HCT116 (cell line): ENCODE data around the gene ADRM1. TPM values are rescaled to one million over a fixed set of nuclear protein-coding genes. Genes with fewer than 3 reads are reported as not detected.
A peak's percentile ranks its signal among the peaks of the same experiment; 100 is the strongest.

Experiments used
- ATAC-seq: fragments of 200-7000 bp; cut with Tn5 transposase; 2 replicates; pipeline ENCODE4 v1.9.1; 2020; ENCODE audit warnings: mild to moderate bottlenecking, moderate library complexity
- BruUV-seq: library from RNA; stranded (reverse); fragments of 400-500 nt; replicated peaks from 2 replicates; lab custom pipeline; 2021; lab: Mats Ljungman, UMichigan
- CTCF ChIA-PET: fragments of 300-600 bp; sonication (Branson Sonifier 250); formaldehyde crosslinking; loops from one replicate; lab custom pipeline; 2021; ENCODE audit warnings: antibody characterized with exemption; lab: Charles Lee
- POLR2A ChIA-PET: fragments of 300-600, 350-600 bp; sonication (Branson Sonifier 250); formaldehyde crosslinking; loops from one replicate; lab custom pipeline; 2021; ENCODE audit warnings: antibody characterized with exemption; lab: Charles Lee
- RAD21 ChIA-PET, 2 experiments: fragments of 300-600 bp; sonication (Branson Sonifier 250); formaldehyde crosslinking; loops; one replicate each; lab custom pipeline; 2023; ENCODE audit warnings: low total read pairs in 2 of 2; ENCODE audit not compliant: uncharacterized antibody in 2 of 2, unreplicated experiment in 2 of 2, low non-redundant PET in 1 of 2; lab: Charles Lee
- DNase-seq: peaks from one replicate; pipeline ENCODE4 v3.0.0-alpha.2; 2010; ENCODE audit warnings: low read depth, low spot score
- H2AFZ ChIP-seq: fragments of 200-600 bp; shearing (Covaris generic), sonication (generic); 2 replicates; pipeline ENCODE4 v1.6.1; 2017; ENCODE audit warnings: low read depth, mixed run types, mixed read lengths, antibody characterized with exemption, low read length; ENCODE audit not compliant: poor library complexity, severe bottlenecking
- H3K27ac ChIP-seq: 2 replicates; pipeline ENCODE4 v1.5.1; 2012; ENCODE audit warnings: low read depth, low read length
- H3K27me3 ChIP-seq: fragments of 200-600 bp; sonication (generic); 2 replicates; pipeline ENCODE4 v1.6.1; 2016; ENCODE audit warnings: mixed run types, low read length, mixed read lengths; ENCODE audit not compliant: insufficient read depth
- H3K36me3 ChIP-seq, 2 experiments: fragments of 200-500 bp in 1 of 2; fragments of 200-600 bp in 1 of 2; sonication (Bioruptor generic) in 1 of 2; sonication (generic) in 1 of 2; 2 replicates each; pipeline versions ENCODE4 v1.5.1 to v1.6.1; 2014 to 2016; ENCODE audit warnings: low read length in 2 of 2, inconsistent platforms in 1 of 2, mixed read lengths in 1 of 2, mixed run types in 1 of 2; ENCODE audit not compliant: insufficient read depth in 2 of 2, control insufficient read depth in 1 of 2
- H3K4me1 ChIP-seq, 2 experiments: fragments of 200-600 bp in 1 of 2; sonication (generic) in 1 of 2; 2 replicates each; pipeline versions ENCODE4 v1.5.1 to v1.6.1; 2012 to 2017; ENCODE audit warnings: low read length in 2 of 2, inconsistent platforms in 1 of 2, mild to moderate bottlenecking in 1 of 2, mixed read lengths in 1 of 2, mixed run types in 1 of 2, moderate library complexity in 1 of 2; ENCODE audit not compliant: insufficient read depth in 2 of 2, control insufficient read depth in 1 of 2
- H3K4me2 ChIP-seq: fragments of 200-600 bp; sonication (generic); 2 replicates; pipeline ENCODE4 v1.6.1; 2017; ENCODE audit warnings: mixed run types, low read length, mixed read lengths
- H3K4me3 ChIP-seq, 2 experiments: fragments of 200-600 bp in 1 of 2; sonication (generic) in 1 of 2; replicated peaks in 1 of 2; 2 replicates each; pipeline ENCODE4 v1.5.1; 2011 to 2016; ENCODE audit warnings: low read length in 2 of 2, control low read depth in 1 of 2, low read depth in 1 of 2, mild to moderate bottlenecking in 1 of 2, mixed read lengths in 1 of 2, mixed run types in 1 of 2
- H3K79me2 ChIP-seq: fragments of 200-600 bp; sonication (generic); 2 replicates; pipeline ENCODE4 v1.6.1; 2017; ENCODE audit warnings: mild to moderate bottlenecking, mixed run types, low read length, moderate library complexity, mixed read lengths; ENCODE audit not compliant: insufficient read depth
- H3K9ac ChIP-seq: fragments of 200-600 bp; sonication (generic); 2 replicates; pipeline ENCODE4 v1.6.1; 2016; ENCODE audit warnings: low read length, mixed read lengths
- H3K9me2 ChIP-seq: fragments of 200-600 bp; sonication (generic), shearing (Covaris generic); 2 replicates; pipeline ENCODE4 v1.6.1; 2017; ENCODE audit warnings: mixed run types, mild to moderate bottlenecking, moderate library complexity; ENCODE audit not compliant: insufficient read depth
- H3K9me3 ChIP-seq, 2 experiments: fragments of 200-500 bp in 1 of 2; fragments of 200-600 bp in 1 of 2; sonication (Bioruptor generic) in 1 of 2; sonication (generic) in 1 of 2; 2 replicates each; pipeline ENCODE4 v1.6.1; 2014 to 2017; ENCODE audit warnings: low read length in 2 of 2, mixed read lengths in 2 of 2, inconsistent platforms in 1 of 2, low read depth in 1 of 2, mild to moderate bottlenecking in 1 of 2, mixed run types in 1 of 2, moderate library complexity in 1 of 2; ENCODE audit not compliant: control insufficient read depth in 1 of 2, insufficient read depth in 1 of 2
- H4K20me1 ChIP-seq: fragments of 200-600 bp; sonication (generic), shearing (Covaris generic); 2 replicates; pipeline ENCODE4 v1.6.1; 2017; ENCODE audit warnings: mixed run types, mild to moderate bottlenecking, moderate library complexity; ENCODE audit not compliant: insufficient read depth
- ATF3 ChIP-seq: IDR thresholded peaks from 2 replicates; pipeline ENCODE4 v1.6.1; 2012
- CBX3 ChIP-seq: IDR thresholded peaks from 2 replicates; pipeline ENCODE4 v1.6.1; 2012; ENCODE audit warnings: low read depth
- CTCF ChIP-seq, 3 experiments: fragments of 200-600 bp in 1 of 3; sonication (generic) in 1 of 3; IDR thresholded peaks in 2 of 3; conservative IDR thresholded peaks in 1 of 3; 2 replicates each; pipeline ENCODE4 v1.5.1; 2012 to 2017; ENCODE audit warnings: low read depth in 2 of 3, low read length in 2 of 3, antibody characterized with exemption in 1 of 3, borderline replicate concordance in 1 of 3, control low read depth in 1 of 3, mild to moderate bottlenecking in 1 of 3, mixed read lengths in 1 of 3, mixed run types in 1 of 3, moderate library complexity in 1 of 3; ENCODE audit not compliant: insufficient read depth in 1 of 3
- EGR1 ChIP-seq: IDR thresholded peaks from 2 replicates; pipeline ENCODE4 v1.6.1; 2012; ENCODE audit warnings: low read depth
- ELF1 ChIP-seq: IDR thresholded peaks from 2 replicates; pipeline ENCODE4 v1.6.1; 2012; ENCODE audit warnings: low read depth, borderline replicate concordance
- EZH2 ChIP-seq: fragments of 200-600 bp; sonication (generic); IDR thresholded peaks from 2 replicates; pipeline ENCODE4 v1.6.1; 2017; ENCODE audit warnings: antibody characterized with exemption, mixed run types
- EZH2phosphoT487 ChIP-seq: fragments of 200-600 bp; IDR thresholded peaks from 2 replicates; pipeline ENCODE4 v1.6.1; 2018; ENCODE audit warnings: antibody characterized with exemption, borderline replicate concordance
- FOSL1 ChIP-seq: IDR thresholded peaks from 2 replicates; pipeline ENCODE4 v1.6.1; 2012; ENCODE audit warnings: low read depth
- MAX ChIP-seq: IDR thresholded peaks from 2 replicates; pipeline ENCODE4 v1.6.1; 2012
- POLR2A ChIP-seq: IDR thresholded peaks from 2 replicates; pipeline ENCODE4 v1.7.0; 2011; ENCODE audit warnings: borderline replicate concordance; ENCODE audit not compliant: insufficient read depth, insufficient read length; ENCODE audit errors: extremely low read depth
- POLR2AphosphoS5 ChIP-seq: IDR thresholded peaks from 2 replicates; pipeline ENCODE4 v1.6.1; 2011; ENCODE audit warnings: mild to moderate bottlenecking, low read depth, low read length, moderate library complexity
- REST ChIP-seq: IDR thresholded peaks from 2 replicates; pipeline ENCODE4 v1.6.1; 2012; ENCODE audit warnings: low read depth
- SP1 ChIP-seq: IDR thresholded peaks from 2 replicates; pipeline ENCODE4 v1.6.1; 2012; ENCODE audit warnings: low read depth
- SRF ChIP-seq: IDR thresholded peaks from 2 replicates; pipeline ENCODE4 v1.6.1; 2012; ENCODE audit warnings: low read depth
- TCF7L2 ChIP-seq: IDR thresholded peaks from 2 replicates; pipeline ENCODE4 v1.7.0; 2011; ENCODE audit warnings: borderline replicate concordance, inconsistent platforms; ENCODE audit not compliant: insufficient read depth, insufficient read length; ENCODE audit errors: extremely low read depth
- YY1 ChIP-seq: IDR thresholded peaks from 2 replicates; pipeline ENCODE4 v1.6.1; 2011; ENCODE audit warnings: low read length, low read depth, moderate library complexity, mild to moderate bottlenecking; ENCODE audit not compliant: insufficient replicate concordance; ENCODE audit errors: extremely low read depth
- ZBTB33 ChIP-seq: IDR thresholded peaks from 2 replicates; pipeline ENCODE4 v1.6.1; 2011; ENCODE audit warnings: mild to moderate bottlenecking, low read length, moderate library complexity; ENCODE audit not compliant: insufficient replicate concordance; ENCODE audit errors: extremely low read depth
- ZFX ChIP-seq: fragments of 450-650 bp; IDR thresholded peaks from 2 replicates; pipeline ENCODE4 v1.6.1; 2017
- ZNF274 ChIP-seq: fragments of 200-500 bp; sonication (Bioruptor generic); IDR thresholded peaks from 2 replicates; pipeline ENCODE4 v1.6.1; 2014; ENCODE audit warnings: mild to moderate bottlenecking, low read depth, low read length, inconsistent platforms
- intact Hi-C: fragments of 100-400 bp; cut with micrococcal nuclease; formaldehyde crosslinking; loops from 2 replicates; pipeline ENCODE4 v1.10.0; 2022
- total RNA-seq: library from RNA; stranded (reverse); gene quantifications from one replicate; pipeline ENCODE4 v1.2.1, GENCODE V29; 2021; ENCODE audit not compliant: unreplicated experiment

Gene ADRM1
- total RNA-seq, 1 experiment from 2014 or later: 158 TPM

GRCh38 chr20:62314711-62315302 lies 12.0 kb downstream of the ADRM1 start:
- ATAC-seq: no peak
- Histone ChIP-seq H3K27ac (no peak overlapping the region; the same call in 1 of the 2 replicates), H3K79me2 (peaks cover 7% of the 10 kb centered on the region; the same call in 1 of the 2 replicates), H3K9me2 (no peaks in the 10 kb centered on the region), H3K36me3 (peaks cover 17 to 42% of the 10 kb centered on the region in 2 experiments), H3K4me1 (no peaks in the 10 kb centered on the region), H3K9ac (no peak overlapping the region), H3K4me3 (no peak overlapping the region), H3K4me2 (no peak overlapping the region), H2AFZ (no peak overlapping the region), H4K20me1 (no peaks in the 10 kb centered on the region), H3K9me3 (no peaks in the 10 kb centered on the region), H3K27me3 (no peaks in the 10 kb centered on the region)
- BruUV-seq: TSS peak; percentile 26
- ChIA-PET POLR2A (no interaction called here), RAD21 (no interaction called here), CTCF (interaction anchor here (0.6 kb wide), 1 partner anchor 29 kb away, joined by 3 read pairs; no protein-coding TSS in a partner anchor)
- intact Hi-C loops: no loop called here
- TF ChIP-seq EGR1 (no peak), TCF7L2 (no peak), ATF3 (no peak), MAX (no peak), REST (no peak), FOSL1 (no peak), ELF1 (no peak), EZH2 (no peak), POLR2A (no peak), ZFX (no peak), YY1 (no peak), CTCF (IDR thresholded peaks at IDR 0.05 in 2 of 3, conservative IDR thresholded peaks at IDR 0.05 in 1 of 3; ENCODE audit: borderline replicate concordance in 1 of 3, insufficient read depth in 1 of 3, low read depth in 2 of 3, low read length in 2 of 3) (no peak), ZNF274 (no peak), SP1 (no peak), ZBTB33 (no peak), EZH2phosphoT487 (no peak), SRF (no peak), POLR2AphosphoS5 (no peak), CBX3 (no peak)
- no peak for DNase-seq
